IMR-90 (cell line): ENCODE measurements around the gene OGFOD2. TPM values are rescaled to one million over a fixed set of nuclear protein-coding genes. Genes with fewer than 3 reads are reported as not detected.
A peak's percentile ranks its signal among the peaks of the same experiment; 100 is the strongest.

ENCODE experiments used
- ATAC-seq: fragments of 200-7000 bp; cut with Tn5 transposase; 2 replicates; pipeline ENCODE4 v1.9.1; 2020; ENCODE audit warnings: low read depth, mild to moderate bottlenecking, moderate library complexity
- BruUV-seq: library from RNA; stranded (reverse); fragments of 400-500 nt; replicated peaks from 2 replicates; lab custom pipeline; 2021; lab: Mats Ljungman, UMichigan
- CTCF ChIA-PET: fragments of 300-600 bp; formaldehyde crosslinking; extraction: SDS; loops from one replicate; lab custom pipeline; 2021; ENCODE audit warnings: antibody characterized with exemption; lab: Yijun Ruan, JAX
- POLR2A ChIA-PET: fragments of 300-600 bp; sonication (Branson Sonifier 250); formaldehyde crosslinking; loops from one replicate; lab custom pipeline; 2022; ENCODE audit warnings: antibody characterized with exemption; ENCODE audit not compliant: unreplicated experiment; lab: Charles Lee
- DNase-seq: peaks from one replicate; pipeline ENCODE4 v3.0.0; 2013
- H2AFZ ChIP-seq: replicated peaks from 2 replicates; pipeline ENCODE3; 2013; ENCODE audit warnings: low read length, mild to moderate bottlenecking; ENCODE audit not compliant: poor library complexity
- H2AK5ac ChIP-seq: 2 replicates; pipeline ENCODE4 v1.6.1; 2013; ENCODE audit warnings: low read depth, low read length, inconsistent platforms
- H2AK9ac ChIP-seq: replicated peaks from 2 replicates; pipeline ENCODE3; 2013; ENCODE audit warnings: mild to moderate bottlenecking, low read depth, low read length, moderate library complexity; ENCODE audit not compliant: poor library complexity
- H2BK120ac ChIP-seq: 2 replicates; pipeline ENCODE4 v1.6.1; 2013; ENCODE audit warnings: low read depth, low read length, inconsistent platforms
- H2BK15ac ChIP-seq: 3 replicates; pipeline ENCODE4 v1.6.1; 2013; ENCODE audit warnings: low read depth, low read length, inconsistent platforms
- H2BK20ac ChIP-seq: 2 replicates; pipeline ENCODE4 v1.6.1; 2013; ENCODE audit warnings: low read depth, mild to moderate bottlenecking, inconsistent platforms, low read length, moderate library complexity
- H2BK5ac ChIP-seq: 2 replicates; pipeline ENCODE4 v1.6.1; 2013; ENCODE audit warnings: mild to moderate bottlenecking, low read depth, low read length, inconsistent platforms; ENCODE audit not compliant: poor library complexity, severe bottlenecking
- H3K14ac ChIP-seq: replicated peaks from 2 replicates; pipeline ENCODE4 v1.6.1; 2013; ENCODE audit warnings: low read depth, low read length, inconsistent platforms
- H3K18ac ChIP-seq: 2 replicates; pipeline ENCODE4 v1.6.1; 2013; ENCODE audit warnings: low read depth, low read length, control low read depth
- H3K23ac ChIP-seq: 2 replicates; pipeline ENCODE4 v1.6.1; 2013; ENCODE audit warnings: low read depth, low read length, inconsistent platforms
- H3K27ac ChIP-seq: 2 replicates; pipeline ENCODE4 v1.5.1; 2013; ENCODE audit warnings: mild to moderate bottlenecking, control low read depth, low read length; ENCODE audit not compliant: insufficient read depth
- H3K27me3 ChIP-seq: 2 replicates; pipeline ENCODE4 v1.6.1; 2013; ENCODE audit warnings: low read length; ENCODE audit not compliant: control insufficient read depth, insufficient read depth
- H3K36me3 ChIP-seq: 2 replicates; pipeline ENCODE4 v1.6.1; 2013; ENCODE audit warnings: low read length, mixed read lengths; ENCODE audit not compliant: control insufficient read depth, insufficient read depth
- H3K4ac ChIP-seq: 2 replicates; pipeline ENCODE4 v1.6.1; 2013; ENCODE audit warnings: low read depth, low read length, inconsistent platforms
- H3K4me1 ChIP-seq: 2 replicates; pipeline ENCODE4 v1.6.1; 2013; ENCODE audit warnings: low read length, mixed read lengths; ENCODE audit not compliant: control insufficient read depth, insufficient read depth
- H3K4me2 ChIP-seq: 2 replicates; pipeline ENCODE4 v1.6.1; 2013; ENCODE audit warnings: low read depth, mild to moderate bottlenecking, control low read depth, low read length, moderate library complexity
- H3K4me3 ChIP-seq: 2 replicates; pipeline ENCODE4 v1.5.1; 2013; ENCODE audit warnings: low read depth, mild to moderate bottlenecking, control low read depth, low read length, moderate library complexity; ENCODE audit not compliant: insufficient read depth
- H3K56ac ChIP-seq: 2 replicates; pipeline ENCODE4 v1.6.1; 2013; ENCODE audit warnings: low read length, inconsistent platforms; ENCODE audit not compliant: insufficient read depth; ENCODE audit errors: extremely low read depth
- H3K79me1 ChIP-seq, 2 experiments: 2 replicates each; pipeline ENCODE4 v1.6.1; 2013; ENCODE audit warnings: low read length in 2 of 2, inconsistent platforms in 1 of 2, low read depth in 1 of 2
- H3K9ac ChIP-seq: 2 replicates; pipeline ENCODE4 v1.6.1; 2013; ENCODE audit warnings: low read depth, low read length, control low read depth
- H3K9me1 ChIP-seq: 2 replicates; pipeline ENCODE4 v1.6.1; 2013; ENCODE audit warnings: low read length, inconsistent platforms; ENCODE audit not compliant: insufficient read depth
- H3K9me3 ChIP-seq: 2 replicates; pipeline ENCODE4 v1.6.1; 2013; ENCODE audit warnings: low read length; ENCODE audit not compliant: control insufficient read depth, insufficient read depth
- H4K20me1 ChIP-seq: 2 replicates; pipeline ENCODE4 v1.6.1; 2013; ENCODE audit warnings: low read length, inconsistent platforms; ENCODE audit not compliant: insufficient read depth
- H4K5ac ChIP-seq: 2 replicates; pipeline ENCODE4 v1.6.1; 2013; ENCODE audit warnings: mild to moderate bottlenecking, low read depth, low read length, control low read depth
- H4K8ac ChIP-seq, 2 experiments: 2 replicates each; pipeline ENCODE4 v1.6.1; 2013; ENCODE audit warnings: low read depth in 2 of 2, low read length in 2 of 2, control low read depth in 1 of 2, inconsistent platforms in 1 of 2
- H4K91ac ChIP-seq: 2 replicates; pipeline ENCODE4 v1.6.1; 2013; ENCODE audit warnings: low read depth, low read length, inconsistent platforms; ENCODE audit not compliant: insufficient read depth
- BHLHE40 ChIP-seq: fragments of 150-350 bp; IDR thresholded peaks from 2 replicates; pipeline ENCODE4 v1.6.1; 2016; ENCODE audit warnings: mild to moderate bottlenecking, low read depth, low read length
- CEBPB ChIP-seq: IDR thresholded peaks from 2 replicates; pipeline ENCODE4 v1.6.1; 2012; ENCODE audit warnings: low read depth, low read length, improper control_type of control experiment
- CHD1 ChIP-seq: IDR thresholded peaks from 2 replicates; pipeline ENCODE4 v1.6.1; 2012; ENCODE audit warnings: low read depth, low read length, improper control_type of control experiment
- FOS ChIP-seq: fragments of 150-350 bp; IDR thresholded peaks from 2 replicates; pipeline ENCODE4 v1.6.1; 2016; ENCODE audit warnings: low read depth, low read length
- MAZ ChIP-seq: IDR thresholded peaks from 2 replicates; pipeline ENCODE4 v1.6.1; 2012; ENCODE audit warnings: low read depth, mild to moderate bottlenecking, low read length, improper control_type of control experiment, moderate library complexity, borderline replicate concordance
- MXI1 ChIP-seq: IDR thresholded peaks from 2 replicates; pipeline ENCODE4 v1.6.1; 2012; ENCODE audit warnings: low read depth, mild to moderate bottlenecking, low read length, moderate library complexity, borderline replicate concordance
- NFE2L2 ChIP-seq: fragments of 150-350 bp; IDR thresholded peaks from 2 replicates; pipeline ENCODE4 v1.6.1; 2016; ENCODE audit warnings: low read depth, mild to moderate bottlenecking, low read length
- POLR2A ChIP-seq: IDR thresholded peaks from 2 replicates; pipeline ENCODE4 v1.6.1; 2012; ENCODE audit warnings: mild to moderate bottlenecking, low read depth, low read length
- RAD21 ChIP-seq: IDR thresholded peaks from 2 replicates; pipeline ENCODE4 v1.6.1; 2012; ENCODE audit warnings: low read length, improper control_type of control experiment
- RCOR1 ChIP-seq: IDR thresholded peaks from 2 replicates; pipeline ENCODE4 v1.6.1; 2012; ENCODE audit warnings: mild to moderate bottlenecking, low read length, improper control_type of control experiment; ENCODE audit not compliant: insufficient replicate concordance
- RFX5 ChIP-seq: IDR thresholded peaks from 2 replicates; pipeline ENCODE4 v1.8.0; 2012; ENCODE audit warnings: low read depth, mild to moderate bottlenecking, low read length, moderate library complexity
- SMC3 ChIP-seq: fragments of 150-350 bp; IDR thresholded peaks from 2 replicates; pipeline ENCODE4 v1.6.1; 2016; ENCODE audit warnings: low read depth, mild to moderate bottlenecking, antibody characterized with exemption, low read length, moderate library complexity
- WGBS, 2 experiments: methylation state at CpG; one replicate each; pipeline versions ENCODE4 v1.1.5 to v1.1.7; 2013; ENCODE audit warnings: missing lambda C conversion rate in 2 of 2; ENCODE audit not compliant: insufficient read length in 1 of 2; ENCODE audit errors: extremely low coverage in 2 of 2; 5-methylcytosine and 5-hydroxymethylcytosine counted together
- dilution Hi-C: fragments of 300-500 bp; cut with HindIII; formaldehyde crosslinking; loops from one replicate; pipeline ENCODE4 v1.14.3; 2018; ENCODE audit warnings: low sequenced_read_pairs; ENCODE audit not compliant: unreplicated experiment
- in situ Hi-C: fragments of 300-500 bp; cut with MboI; formaldehyde crosslinking; loops from 3 replicates; pipeline ENCODE4 v1.14.3; 2019; ENCODE audit warnings: low sequenced_read_pairs, inconsistent platforms, mixed read lengths
- intact Hi-C: fragments of 100-400 bp; cut with micrococcal nuclease; formaldehyde crosslinking; loops from 2 replicates; pipeline ENCODE4 v1.10.0; 2022
- polyA plus RNA-seq, 3 experiments: library from polyadenylated mRNA; depleted of rRNA; stranded (reverse); fragments of >200 nt; gene quantifications; 2 replicates each; pipeline ENCODE4 v1.2.3, GENCODE V29; 2012; ENCODE audit warnings: low replicate concordance in 1 of 3
- total RNA-seq: library from RNA; depleted of rRNA; stranded (reverse); fragments of >200 nt; gene quantifications from 2 replicates; pipeline ENCODE4 v1.2.3, GENCODE V29; 2012
- TF ChIP-seq, protein P1 (sequence below): fragments of 150-350 bp; IDR thresholded peaks from 2 replicates; pipeline ENCODE4 v1.6.1; 2017; ENCODE audit warnings: mild to moderate bottlenecking, antibody characterized with exemption, low read length, low read depth
- TF ChIP-seq, protein P2 (sequence below): conservative IDR thresholded peaks from 2 replicates; pipeline ENCODE4 v1.5.1; 2012; ENCODE audit warnings: mild to moderate bottlenecking, low read depth, low read length, improper control_type of control experiment

The OGFOD2 gene
- total and polyA plus RNA-seq, 2 of the 4 experiments (the other 2 are of a cell fraction): 4.3 to 18.2 TPM

DNA sequence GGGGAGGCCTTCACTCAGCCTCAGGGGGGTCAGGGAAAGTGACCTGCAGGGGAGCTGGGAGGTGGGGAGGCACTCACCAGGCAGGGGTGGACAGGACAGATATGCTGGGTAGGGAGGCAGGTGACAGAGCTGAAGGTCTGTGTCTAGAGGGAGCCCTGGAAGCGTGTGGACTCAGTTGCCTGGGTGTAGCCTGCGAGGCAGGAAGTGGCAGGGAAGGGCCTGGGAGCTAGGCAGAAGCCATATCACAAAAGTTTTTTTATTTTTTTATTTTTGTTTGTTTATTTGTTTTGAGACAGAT lies 44.7 kb downstream of the OGFOD2 start:
- Histone ChIP-seq H3K9me3 (no peaks in the 10 kb centered on the region), H3K14ac (0 out of 2 replicates have a peak overlapping the region, but pooled peaks have one; percentile 36), H4K20me1 (0 out of 2 replicates have a peak, but pooled peaks cover 4% of the 10 kb centered on the region), H3K4me2 (no peak overlapping the region), H3K4ac (no peak overlapping the region), H3K23ac (no peak overlapping the region), H4K5ac (no peak overlapping the region), H3K79me1 (no peaks in the 10 kb centered on the region; a peak in 1 of 4 replicates), H2AK5ac (peak overlapping the region; percentile 34; the same call in 1 of the 2 replicates), H2BK120ac (no peak overlapping the region), H3K4me1 (peaks cover 8% of the 10 kb centered on the region), H3K27ac (no peak overlapping the region; the same call in 1 of the 2 replicates), H2AFZ (no peak overlapping the region), H3K27me3 (no peaks in the 10 kb centered on the region), H3K56ac (no peak overlapping the region), H3K9me1 (peaks cover 4% of the 10 kb centered on the region; the same call in 1 of the 2 replicates), H2BK15ac (no peak overlapping the region), H3K36me3 (no peaks in the 10 kb centered on the region), H3K18ac (no peak overlapping the region; the same call in 1 of the 2 replicates), H2BK20ac (no peak overlapping the region), H2AK9ac (no peak overlapping the region), H2BK5ac (no peak overlapping the region), H3K4me3 (no peak overlapping the region), H4K8ac (no peak overlapping the region; a peak in 1 of 4 replicates), H4K91ac (no peak overlapping the region), H3K9ac (no peak overlapping the region)
- intact Hi-C loops (no loop called here), dilution Hi-C loops (no loop called here), in situ Hi-C loops (no loop called here)
- CTCF ChIA-PET: interaction anchor here (0.6 kb wide), 1 partner anchor 168 kb away, joined by 3 read pairs; no protein-coding TSS in a partner anchor
- TF ChIP-seq FOS: no peak
- TF ChIP-seq MXI1: no peak
- no peak for TF ChIP-seq RAD21
- TF ChIP-seq, protein P1, sequence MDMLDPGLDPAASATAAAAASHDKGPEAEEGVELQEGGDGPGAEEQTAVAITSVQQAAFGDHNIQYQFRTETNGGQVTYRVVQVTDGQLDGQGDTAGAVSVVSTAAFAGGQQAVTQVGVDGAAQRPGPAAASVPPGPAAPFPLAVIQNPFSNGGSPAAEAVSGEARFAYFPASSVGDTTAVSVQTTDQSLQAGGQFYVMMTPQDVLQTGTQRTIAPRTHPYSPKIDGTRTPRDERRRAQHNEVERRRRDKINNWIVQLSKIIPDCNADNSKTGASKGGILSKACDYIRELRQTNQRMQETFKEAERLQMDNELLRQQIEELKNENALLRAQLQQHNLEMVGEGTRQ: no peak
- no peak for TF ChIP-seq RCOR1
- no peak for TF ChIP-seq CEBPB
- no peak for TF ChIP-seq SMC3
- no peak for TF ChIP-seq BHLHE40
- no peak for TF ChIP-seq MAZ
- no peak for TF ChIP-seq POLR2A
- TF ChIP-seq CHD1: no peak
- no peak for TF ChIP-seq NFE2L2
- TF ChIP-seq, protein P2, sequence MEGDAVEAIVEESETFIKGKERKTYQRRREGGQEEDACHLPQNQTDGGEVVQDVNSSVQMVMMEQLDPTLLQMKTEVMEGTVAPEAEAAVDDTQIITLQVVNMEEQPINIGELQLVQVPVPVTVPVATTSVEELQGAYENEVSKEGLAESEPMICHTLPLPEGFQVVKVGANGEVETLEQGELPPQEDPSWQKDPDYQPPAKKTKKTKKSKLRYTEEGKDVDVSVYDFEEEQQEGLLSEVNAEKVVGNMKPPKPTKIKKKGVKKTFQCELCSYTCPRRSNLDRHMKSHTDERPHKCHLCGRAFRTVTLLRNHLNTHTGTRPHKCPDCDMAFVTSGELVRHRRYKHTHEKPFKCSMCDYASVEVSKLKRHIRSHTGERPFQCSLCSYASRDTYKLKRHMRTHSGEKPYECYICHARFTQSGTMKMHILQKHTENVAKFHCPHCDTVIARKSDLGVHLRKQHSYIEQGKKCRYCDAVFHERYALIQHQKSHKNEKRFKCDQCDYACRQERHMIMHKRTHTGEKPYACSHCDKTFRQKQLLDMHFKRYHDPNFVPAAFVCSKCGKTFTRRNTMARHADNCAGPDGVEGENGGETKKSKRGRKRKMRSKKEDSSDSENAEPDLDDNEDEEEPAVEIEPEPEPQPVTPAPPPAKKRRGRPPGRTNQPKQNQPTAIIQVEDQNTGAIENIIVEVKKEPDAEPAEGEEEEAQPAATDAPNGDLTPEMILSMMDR: no peak
- no peak for TF ChIP-seq RFX5
- BruUV-seq: no TSS peak
- ATAC-seq (no peak), DNase-seq (no peak)
- POLR2A ChIA-PET: no interaction called here
- WGBS, 2 experiments: no CpG with 5 or more reads among the region's 2 CpGs
